Neural cell (in vitro differentiated cells): ENCODE data around the gene ESPNL. TPM values are rescaled to one million over a fixed set of nuclear protein-coding genes. Genes with fewer than 3 reads are reported as not detected.

Source experiments
- H2AFZ ChIP-seq: fragments of 200-600, 300-800 bp; sonication (generic), shearing (Covaris generic); 2 replicates; pipeline ENCODE4 v1.6.0; 2014; ENCODE audit warnings: low read depth, mild to moderate bottlenecking, antibody characterized with exemption, low read length, moderate library complexity
- H3F3A ChIP-seq: fragments of 200-600 bp; shearing (Covaris generic); 2 replicates; pipeline ENCODE4 v1.6.1; 2016; ENCODE audit warnings: mild to moderate bottlenecking, moderate library complexity, mixed read lengths, antibody characterized with exemption, low read length; ENCODE audit not compliant: insufficient read depth, poor library complexity, severe bottlenecking
- H3K27ac ChIP-seq: fragments of 200-600, 300-800 bp; sonication (generic), shearing (Covaris generic); 2 replicates; pipeline ENCODE4 v1.5.1; 2014; ENCODE audit warnings: mild to moderate bottlenecking, low read length, moderate library complexity
- H3K27me3 ChIP-seq: fragments of 300-800, 200-600 bp; sonication (generic), shearing (Covaris generic); 2 replicates; pipeline ENCODE4 v1.6.0; 2014; ENCODE audit warnings: mild to moderate bottlenecking, low read depth, low read length, moderate library complexity; ENCODE audit not compliant: insufficient read depth
- H3K36me3 ChIP-seq: fragments of 300-800, 200-600 bp; sonication (generic), shearing (Covaris generic); 2 replicates; pipeline ENCODE4 v1.5.1; 2014; ENCODE audit warnings: mild to moderate bottlenecking, antibody characterized with exemption, low read length, moderate library complexity; ENCODE audit not compliant: insufficient read depth
- H3K4me2 ChIP-seq: fragments of 300-800, 200-600 bp; sonication (generic), shearing (Covaris generic); 2 replicates; pipeline ENCODE4 v1.6.0; 2014; ENCODE audit warnings: mild to moderate bottlenecking, low read length
- H3K4me3 ChIP-seq: fragments of 300-800, 200-600 bp; sonication (generic), shearing (Covaris generic); 2 replicates; pipeline ENCODE4 v1.5.1; 2014; ENCODE audit warnings: mild to moderate bottlenecking, low read length, moderate library complexity
- H3K79me2 ChIP-seq: fragments of 200-600 bp; shearing (Covaris generic); replicated peaks from 2 replicates; pipeline ENCODE4 v1.6.0; 2014; ENCODE audit warnings: mild to moderate bottlenecking, low read length, moderate library complexity; ENCODE audit not compliant: insufficient read depth
- H3K9ac ChIP-seq: fragments of 300-800, 200-600 bp; sonication (generic), shearing (Covaris generic); 2 replicates; pipeline ENCODE4 v1.6.1; 2016; ENCODE audit warnings: mild to moderate bottlenecking, low read length, mixed read lengths
- H3K9me2 ChIP-seq: fragments of 200-600 bp; shearing (Covaris generic); 2 replicates; pipeline ENCODE4 v1.6.1; 2016; ENCODE audit warnings: mild to moderate bottlenecking, low read length, mixed read lengths; ENCODE audit not compliant: insufficient read depth
- H3K9me3 ChIP-seq: fragments of 200-600, 300-800 bp; sonication (generic), shearing (Covaris generic); 2 replicates; pipeline ENCODE4 v1.6.1; 2016; ENCODE audit warnings: mild to moderate bottlenecking, mixed run types, low read length, moderate library complexity, mixed read lengths
- H4K20me1 ChIP-seq: fragments of 200-600 bp; shearing (Covaris generic); 2 replicates; pipeline ENCODE4 v1.6.1; 2016; ENCODE audit warnings: mild to moderate bottlenecking, mixed run types; ENCODE audit not compliant: insufficient read depth
- EP300 ChIP-seq: fragments of 450-650 bp; conservative IDR thresholded peaks from 2 replicates; pipeline ENCODE4 v1.6.1; 2014; ENCODE audit warnings: antibody characterized with exemption, mild to moderate bottlenecking, moderate library complexity; ENCODE audit not compliant: poor library complexity, severe bottlenecking
- EZH2 ChIP-seq: fragments of 200-600, 300-800 bp; shearing (Covaris generic), sonication (generic); IDR thresholded peaks from 2 replicates; pipeline ENCODE4 v1.6.1; 2014; ENCODE audit warnings: antibody characterized with exemption, low read length, borderline replicate concordance, mild to moderate bottlenecking; ENCODE audit not compliant: insufficient read depth, poor library complexity, severe bottlenecking
- MXI1 ChIP-seq: fragments of 450-650 bp; conservative IDR thresholded peaks from 2 replicates; pipeline ENCODE4 v1.6.1; 2014; ENCODE audit warnings: antibody characterized with exemption, mild to moderate bottlenecking; ENCODE audit not compliant: poor library complexity, severe bottlenecking
- POLR2AphosphoS5 ChIP-seq: IDR thresholded peaks from 2 replicates; pipeline ENCODE4 v1.6.1; 2012
- RAD21 ChIP-seq: fragments of 450-650 bp; conservative IDR thresholded peaks from 2 replicates; pipeline ENCODE4 v1.6.1; 2014; ENCODE audit warnings: antibody characterized with exemption, mild to moderate bottlenecking, moderate library complexity
- SMC3 ChIP-seq: fragments of 450-650 bp; conservative IDR thresholded peaks from 2 replicates; pipeline ENCODE4 v1.6.1; 2014; ENCODE audit warnings: antibody characterized with exemption, mild to moderate bottlenecking, moderate library complexity; ENCODE audit not compliant: poor library complexity
- TAF1 ChIP-seq: IDR thresholded peaks from 2 replicates; pipeline ENCODE4 v1.6.1; 2012; ENCODE audit warnings: low read depth
- polyA plus RNA-seq: library from polyadenylated mRNA; depleted of rRNA; stranded (reverse); fragments of >200 nt; gene quantifications from 2 replicates; pipeline ENCODE4 v1.2.3, GENCODE V29; 2014
- TF ChIP-seq, protein P1 (sequence below): fragments of 450-650 bp; IDR thresholded peaks from 2 replicates; pipeline ENCODE4 v1.5.1; 2014; ENCODE audit warnings: antibody characterized with exemption, mild to moderate bottlenecking, moderate library complexity; ENCODE audit not compliant: poor library complexity, severe bottlenecking
- TF ChIP-seq, protein P2 (sequence below): IDR thresholded peaks from 2 replicates; pipeline ENCODE4 v1.6.1; 2012; ENCODE audit warnings: borderline replicate concordance

The ESPNL gene
- polyA plus RNA-seq, 1 donor from 2014 or later, result 0.69 TPM

DNA sequence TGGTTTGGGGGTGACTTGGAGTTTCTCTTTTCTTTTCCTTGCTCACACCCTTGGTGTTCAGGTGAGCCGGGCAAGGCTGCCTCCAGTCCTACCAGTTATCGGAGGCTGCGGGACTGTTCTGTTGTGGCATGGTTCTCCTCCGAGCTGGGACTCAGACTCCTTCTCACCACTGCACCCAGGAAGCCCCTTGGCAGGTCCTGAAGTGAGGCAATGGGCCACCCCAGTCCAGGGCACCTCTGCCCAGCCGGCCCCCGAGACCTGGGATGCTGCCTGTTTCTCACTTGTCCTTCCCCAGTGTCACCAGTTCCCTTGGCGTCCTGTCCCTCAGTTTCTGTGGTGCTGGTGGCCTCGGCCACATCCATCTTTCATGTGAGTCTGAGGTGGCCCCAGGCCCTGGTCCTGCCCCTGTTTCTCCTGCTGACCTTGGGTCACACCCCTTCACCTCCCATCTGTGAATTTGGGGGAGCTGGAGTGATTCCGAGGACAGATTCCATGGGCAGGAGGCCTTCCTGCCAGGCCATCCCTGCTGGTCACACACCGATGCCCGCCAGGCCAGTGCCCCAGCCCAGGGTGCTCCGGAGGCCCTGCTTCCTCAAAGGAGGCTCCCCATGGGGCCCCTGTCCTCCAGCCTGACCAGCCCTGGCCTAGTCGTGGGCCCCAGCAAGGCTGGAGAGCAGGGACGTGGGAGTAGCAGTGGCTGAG, 31.8 kb downstream of the ESPNL start:
- no peaks in the 10 kb centered on the region for H4K20me1 ChIP-seq

DNA sequence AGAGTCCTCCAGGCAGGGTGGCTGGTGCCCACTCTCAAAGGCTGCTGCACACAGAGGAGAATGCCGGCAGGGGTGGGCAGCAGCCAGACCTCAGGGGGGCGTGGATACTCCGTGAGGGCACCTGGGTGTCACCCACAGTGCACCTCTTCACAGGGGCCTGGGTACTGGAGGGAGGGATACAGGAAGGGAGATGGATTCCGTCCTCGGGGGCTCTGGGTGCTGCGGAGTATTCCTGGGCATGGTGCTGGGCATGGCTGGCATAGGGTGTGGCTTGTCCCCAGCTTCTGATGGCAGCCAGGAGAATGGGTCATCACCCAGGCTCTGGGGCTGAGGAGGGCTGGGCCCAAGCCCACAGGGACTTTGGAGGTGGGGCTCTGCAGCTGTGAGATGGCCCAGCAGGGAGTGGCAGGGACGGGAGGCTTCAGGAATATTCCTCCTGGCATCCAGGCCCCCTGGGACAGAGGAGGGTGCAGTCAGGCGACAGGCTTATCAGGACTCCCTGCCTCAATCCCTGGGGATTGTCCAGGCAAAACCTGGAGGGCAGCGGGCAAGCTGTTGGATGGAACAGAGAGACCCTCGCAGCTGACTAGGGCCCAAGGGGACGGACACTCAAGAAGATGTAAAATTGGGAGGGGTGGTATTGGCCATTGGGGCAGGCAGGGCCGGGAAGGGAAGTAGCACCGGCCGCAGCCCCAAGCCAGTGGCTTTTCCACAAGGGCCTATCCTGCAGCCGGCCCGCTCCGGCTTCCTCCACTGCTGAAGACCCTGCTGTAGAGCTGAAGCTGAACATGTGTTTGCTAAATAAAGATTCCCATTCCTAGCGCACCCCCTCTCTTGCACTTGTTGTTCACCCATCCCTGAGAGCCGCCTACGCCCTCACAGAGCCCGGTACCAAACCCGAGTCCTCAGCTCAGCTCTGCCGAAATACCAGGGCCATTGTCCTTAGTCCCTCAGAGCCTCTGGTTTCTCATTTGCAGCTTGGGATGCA, 32.6 kb downstream of the ESPNL start:
- TF ChIP-seq EP300 (no peak), SMC3 (no peak), TAF1 (no peak), POLR2AphosphoS5 (no peak), EZH2 (no peak), RAD21 (no peak), MXI1 (no peak)
- TF ChIP-seq, protein P1, sequence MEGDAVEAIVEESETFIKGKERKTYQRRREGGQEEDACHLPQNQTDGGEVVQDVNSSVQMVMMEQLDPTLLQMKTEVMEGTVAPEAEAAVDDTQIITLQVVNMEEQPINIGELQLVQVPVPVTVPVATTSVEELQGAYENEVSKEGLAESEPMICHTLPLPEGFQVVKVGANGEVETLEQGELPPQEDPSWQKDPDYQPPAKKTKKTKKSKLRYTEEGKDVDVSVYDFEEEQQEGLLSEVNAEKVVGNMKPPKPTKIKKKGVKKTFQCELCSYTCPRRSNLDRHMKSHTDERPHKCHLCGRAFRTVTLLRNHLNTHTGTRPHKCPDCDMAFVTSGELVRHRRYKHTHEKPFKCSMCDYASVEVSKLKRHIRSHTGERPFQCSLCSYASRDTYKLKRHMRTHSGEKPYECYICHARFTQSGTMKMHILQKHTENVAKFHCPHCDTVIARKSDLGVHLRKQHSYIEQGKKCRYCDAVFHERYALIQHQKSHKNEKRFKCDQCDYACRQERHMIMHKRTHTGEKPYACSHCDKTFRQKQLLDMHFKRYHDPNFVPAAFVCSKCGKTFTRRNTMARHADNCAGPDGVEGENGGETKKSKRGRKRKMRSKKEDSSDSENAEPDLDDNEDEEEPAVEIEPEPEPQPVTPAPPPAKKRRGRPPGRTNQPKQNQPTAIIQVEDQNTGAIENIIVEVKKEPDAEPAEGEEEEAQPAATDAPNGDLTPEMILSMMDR, result no peak
- TF ChIP-seq, protein P2, sequence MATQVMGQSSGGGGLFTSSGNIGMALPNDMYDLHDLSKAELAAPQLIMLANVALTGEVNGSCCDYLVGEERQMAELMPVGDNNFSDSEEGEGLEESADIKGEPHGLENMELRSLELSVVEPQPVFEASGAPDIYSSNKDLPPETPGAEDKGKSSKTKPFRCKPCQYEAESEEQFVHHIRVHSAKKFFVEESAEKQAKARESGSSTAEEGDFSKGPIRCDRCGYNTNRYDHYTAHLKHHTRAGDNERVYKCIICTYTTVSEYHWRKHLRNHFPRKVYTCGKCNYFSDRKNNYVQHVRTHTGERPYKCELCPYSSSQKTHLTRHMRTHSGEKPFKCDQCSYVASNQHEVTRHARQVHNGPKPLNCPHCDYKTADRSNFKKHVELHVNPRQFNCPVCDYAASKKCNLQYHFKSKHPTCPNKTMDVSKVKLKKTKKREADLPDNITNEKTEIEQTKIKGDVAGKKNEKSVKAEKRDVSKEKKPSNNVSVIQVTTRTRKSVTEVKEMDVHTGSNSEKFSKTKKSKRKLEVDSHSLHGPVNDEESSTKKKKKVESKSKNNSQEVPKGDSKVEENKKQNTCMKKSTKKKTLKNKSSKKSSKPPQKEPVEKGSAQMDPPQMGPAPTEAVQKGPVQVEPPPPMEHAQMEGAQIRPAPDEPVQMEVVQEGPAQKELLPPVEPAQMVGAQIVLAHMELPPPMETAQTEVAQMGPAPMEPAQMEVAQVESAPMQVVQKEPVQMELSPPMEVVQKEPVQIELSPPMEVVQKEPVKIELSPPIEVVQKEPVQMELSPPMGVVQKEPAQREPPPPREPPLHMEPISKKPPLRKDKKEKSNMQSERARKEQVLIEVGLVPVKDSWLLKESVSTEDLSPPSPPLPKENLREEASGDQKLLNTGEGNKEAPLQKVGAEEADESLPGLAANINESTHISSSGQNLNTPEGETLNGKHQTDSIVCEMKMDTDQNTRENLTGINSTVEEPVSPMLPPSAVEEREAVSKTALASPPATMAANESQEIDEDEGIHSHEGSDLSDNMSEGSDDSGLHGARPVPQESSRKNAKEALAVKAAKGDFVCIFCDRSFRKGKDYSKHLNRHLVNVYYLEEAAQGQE, result no peak
- Histone ChIP-seq H3K27ac (no peak overlapping the region), H3K27me3 (no peaks in the 10 kb centered on the region), H3K9me2 (no peaks in the 10 kb centered on the region), H3K79me2 (no peaks in the 10 kb centered on the region), H3K36me3 (no peaks in the 10 kb centered on the region), H4K20me1 (no peaks in the 10 kb centered on the region), H3K4me3 (no peak overlapping the region), H3F3A (no peaks in the 10 kb centered on the region), H3K9ac (no peak overlapping the region), H3K4me2 (no peak overlapping the region), H2AFZ (no peak overlapping the region), H3K9me3 (no peaks in the 10 kb centered on the region)

More for the DNA sequence above, 31.8 kb downstream of the ESPNL start:
- Histone ChIP-seq H3K9me2 (no peaks in the 10 kb centered on the region), H3K27me3 (no peaks in the 10 kb centered on the region), H3K79me2 (no peaks in the 10 kb centered on the region), H2AFZ (no peak overlapping the region), H3K9ac (no peak overlapping the region), H3K36me3 (no peaks in the 10 kb centered on the region), H3K27ac (no peak overlapping the region), H3K4me2 (no peak overlapping the region), H3F3A (no peaks in the 10 kb centered on the region), H3K4me3 (no peak overlapping the region), H3K9me3 (no peaks in the 10 kb centered on the region)
- TF ChIP-seq EZH2 (no peak), SMC3 (no peak), TAF1 (no peak), RAD21 (no peak), EP300 (no peak)
- TF ChIP-seq, protein P2, result no peak
